GM23338 (cell line): ENCODE results near the gene ZFAND6. TPM values are rescaled to one million over a fixed set of nuclear protein-coding genes. Genes with fewer than 3 reads are reported as not detected.

Experiments used
- ATAC-seq: fragments of 200-7000 bp; cut with Tn5 transposase; 3 replicates; pipeline ENCODE4 v1.9.1; 2020
- DNase-seq: peaks from one replicate; pipeline ENCODE4 v3.0.0-alpha.2; 2015; ENCODE audit warnings: low spot score
- H2AFZ ChIP-seq: fragments of 200-600 bp; sonication (generic); 2 replicates; pipeline ENCODE4 v1.8.0; 2016; ENCODE audit warnings: antibody characterized with exemption, mild to moderate bottlenecking, moderate library complexity
- H3F3A ChIP-seq: fragments of 200-600 bp; sonication (generic); replicated peaks from 2 replicates; pipeline ENCODE4 v1.8.0; 2017; ENCODE audit warnings: antibody characterized with exemption, mixed run types, low read depth
- H3K27ac ChIP-seq: fragments of 200-600 bp; sonication (generic); 2 replicates; pipeline ENCODE4 v1.6.1; 2016; ENCODE audit warnings: low read depth
- H3K27me3 ChIP-seq: fragments of 200-600 bp; sonication (generic); 2 replicates; pipeline ENCODE4 v1.8.0; 2016; ENCODE audit warnings: mild to moderate bottlenecking, mixed run types, moderate library complexity; ENCODE audit not compliant: insufficient read depth
- H3K36me3 ChIP-seq: fragments of 200-600 bp; sonication (generic); 2 replicates; pipeline ENCODE4 v1.8.0; 2016; ENCODE audit warnings: mild to moderate bottlenecking; ENCODE audit not compliant: insufficient read depth
- H3K4me1 ChIP-seq: fragments of 200-600 bp; sonication (generic); 2 replicates; pipeline ENCODE4 v1.8.0; 2016; ENCODE audit warnings: mild to moderate bottlenecking, moderate library complexity; ENCODE audit not compliant: insufficient read depth
- H3K4me2 ChIP-seq: fragments of 200-600 bp; sonication (generic); 2 replicates; pipeline ENCODE4 v1.7.1; 2017; ENCODE audit warnings: mixed run types
- H3K4me3 ChIP-seq: fragments of 200-600 bp; sonication (generic); 2 replicates; pipeline ENCODE4 v1.6.1; 2016; ENCODE audit warnings: mixed run types
- H3K79me2 ChIP-seq: fragments of 200-600 bp; sonication (generic); replicated peaks from 2 replicates; pipeline ENCODE4 v1.8.0; 2017; ENCODE audit warnings: mild to moderate bottlenecking; ENCODE audit not compliant: insufficient read depth
- H3K9me2 ChIP-seq: fragments of 200-600 bp; sonication (generic); 2 replicates; pipeline ENCODE4 v1.8.0; 2017; ENCODE audit not compliant: insufficient read depth
- H4K20me1 ChIP-seq: fragments of 200-600 bp; sonication (generic); replicated peaks from 2 replicates; pipeline ENCODE4 v1.8.0; 2017; ENCODE audit warnings: mild to moderate bottlenecking; ENCODE audit not compliant: insufficient read depth
- H3K27ac Mint-ChIP-seq: 2 replicates; pipeline ENCODE4 v1.8.0; 2020; ENCODE audit warnings: inconsistent platforms, mild to moderate bottlenecking, moderate library complexity, mixed read lengths
- H3K27me3 Mint-ChIP-seq: 3 replicates; pipeline ENCODE4 v1.8.0; 2022; ENCODE audit warnings: low read depth, mild to moderate bottlenecking, moderate library complexity, mixed read lengths, inconsistent platforms; ENCODE audit not compliant: insufficient read depth, poor library complexity
- H3K36me3 Mint-ChIP-seq: 3 replicates; pipeline ENCODE4 v1.8.0; 2021; ENCODE audit warnings: low read depth, mild to moderate bottlenecking, inconsistent platforms, moderate library complexity, mixed read lengths
- H3K4me1 Mint-ChIP-seq: 3 replicates; pipeline ENCODE4 v1.8.0; 2020; ENCODE audit warnings: mild to moderate bottlenecking, inconsistent platforms, mixed read lengths
- H3K4me3 Mint-ChIP-seq: 3 replicates; pipeline ENCODE4 v1.8.0; 2021; ENCODE audit warnings: moderate library complexity, mild to moderate bottlenecking, inconsistent platforms, mixed read lengths
- H3K9me3 Mint-ChIP-seq: 3 replicates; pipeline ENCODE4 v1.8.0; 2020; ENCODE audit warnings: moderate library complexity, mild to moderate bottlenecking, inconsistent platforms, mixed read lengths
- CREB1 ChIP-seq: fragments of 250-450 bp; sonication (Bioruptor Pico); IDR thresholded peaks from 2 replicates; pipeline ENCODE4 v1.5.0; 2020; ENCODE audit warnings: low read depth, mild to moderate bottlenecking, moderate library complexity
- CTCF ChIP-seq, 2 experiments: fragments of 200-600 bp in 1 of 2; sonication (generic) in 1 of 2; conservative IDR thresholded peaks; 2 replicates each; pipeline versions ENCODE4 v1.5.1 to v1.6.1; 2016 to 2017; ENCODE audit warnings: antibody characterized with exemption in 2 of 2, low read depth in 2 of 2, mild to moderate bottlenecking in 2 of 2, moderate library complexity in 1 of 2
- EZH2 ChIP-seq: fragments of 200-600 bp; sonication (generic); IDR thresholded peaks from one replicate; pipeline ENCODE4 v1.8.0; 2017; ENCODE audit warnings: antibody characterized with exemption, mild to moderate bottlenecking, low read depth; ENCODE audit not compliant: unreplicated experiment
- EZH2phosphoT487 ChIP-seq: fragments of 200-600 bp; sonication (generic); IDR thresholded peaks from one replicate; pipeline ENCODE4 v1.8.1; 2018; ENCODE audit warnings: antibody characterized with exemption; ENCODE audit not compliant: unreplicated experiment
- JUNB ChIP-seq: IDR thresholded peaks from one replicate; pipeline ENCODE4 v1.6.1; 2016; ENCODE audit warnings: antibody characterized with exemption; ENCODE audit not compliant: unreplicated experiment
- NANOG ChIP-seq: IDR thresholded peaks from 2 replicates; pipeline ENCODE4 v1.6.1; 2016; ENCODE audit warnings: antibody characterized with exemption, borderline replicate concordance
- POLR2AphosphoS5 ChIP-seq: IDR thresholded peaks from 2 replicates; pipeline ENCODE4 v1.6.1; 2016; ENCODE audit warnings: antibody characterized with exemption, low read depth
- STAT1 ChIP-seq: IDR thresholded peaks from one replicate; pipeline ENCODE4 v1.6.1; 2016; ENCODE audit warnings: antibody characterized with exemption; ENCODE audit not compliant: unreplicated experiment
- ZNF114 ChIP-seq: fragments of 250-450 bp; sonication (Bioruptor Pico); IDR thresholded peaks from 2 replicates; pipeline ENCODE4 v1.5.0; 2020; ENCODE audit warnings: mild to moderate bottlenecking, moderate library complexity
- ZNF331 ChIP-seq: fragments of 250-450 bp; sonication (Bioruptor Pico); IDR thresholded peaks from 2 replicates; pipeline ENCODE4 v1.5.0; 2020; ENCODE audit warnings: low read depth, mild to moderate bottlenecking, moderate library complexity
- polyA plus RNA-seq: library from polyadenylated mRNA; unstranded; fragments of >200 nt; fragmentation: Nextera tagmentation; extraction: Ambion mirVana; gene quantifications from 2 replicates; pipeline ENCODE4 v1.2.1, GENCODE V29; 2016
- total RNA-seq: library from RNA; depleted of rRNA; stranded (reverse); fragments of >200 nt; shearing (Covaris generic); gene quantifications from 2 replicates; pipeline ENCODE4 v1.2.3, GENCODE V29; 2014
- TF ChIP-seq, protein P1 (sequence below): IDR thresholded peaks from one replicate; pipeline ENCODE4 v1.6.1; 2018; ENCODE audit warnings: antibody characterized with exemption; ENCODE audit not compliant: unreplicated experiment
- TF ChIP-seq, protein P2 (sequence below): fragments of 250-450 bp; sonication (Bioruptor Pico); IDR thresholded peaks from 2 replicates; pipeline ENCODE4 v1.5.0; 2020; ENCODE audit warnings: mild to moderate bottlenecking, moderate library complexity
- TF ChIP-seq, protein P3 (sequence below): IDR thresholded peaks from 2 replicates; pipeline ENCODE4 v1.6.1; 2016; ENCODE audit warnings: antibody characterized with exemption

ZFAND6 gene
- total and polyA plus RNA-seq, 2 experiments from 2014 or later, result 205 to 292 TPM

DNA sequence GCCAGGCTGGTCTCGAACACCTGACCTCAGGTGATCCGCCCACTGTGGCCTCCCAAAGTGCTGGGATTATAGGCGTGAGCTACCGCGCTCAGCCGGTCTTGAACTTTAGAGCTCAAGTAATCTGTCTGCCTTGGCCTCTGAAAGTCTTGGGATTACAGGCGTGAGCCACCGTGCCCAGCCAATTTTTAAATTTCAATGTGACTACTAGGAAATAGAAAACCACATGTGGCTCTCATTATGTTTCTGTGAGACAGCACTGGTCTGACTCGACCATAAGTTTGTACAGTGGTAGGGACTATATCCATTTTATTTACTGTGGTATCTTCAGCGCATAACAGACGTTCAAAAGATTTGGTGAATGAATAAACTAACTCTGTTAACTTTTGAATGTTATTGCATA, 9.1 kb downstream of the ZFAND6 start (continued):
- TF ChIP-seq EZH2 (no peak), STAT1 (no peak)

DNA sequence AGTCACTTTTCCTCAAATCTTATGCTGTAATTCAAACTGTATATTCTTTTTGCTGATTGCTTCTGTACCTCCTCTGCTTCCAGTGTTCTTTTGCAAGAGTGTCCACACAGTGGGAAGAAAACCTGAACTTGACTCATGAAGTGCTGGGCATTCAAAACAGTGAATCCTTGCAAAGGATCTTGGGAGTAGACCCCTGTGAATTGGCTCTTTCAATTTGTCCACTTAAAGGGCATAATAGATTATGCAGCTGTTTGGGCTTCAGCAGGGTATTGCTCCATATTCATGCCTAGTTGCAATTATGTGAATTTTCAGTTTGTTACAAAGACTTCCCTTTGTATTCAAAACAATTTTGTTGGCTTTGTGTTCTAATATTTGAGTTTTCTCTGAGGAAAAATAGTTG, 11.4 kb downstream of the ZFAND6 start:
- Histone ChIP-seq H3K9me2 (no peaks in the 10 kb centered on the region), H3K27me3 (no peaks in the 10 kb centered on the region), H3K79me2 (peaks cover 98% of the 10 kb centered on the region), H3K4me2 (peak overlapping the region; percentile 10), H3K4me3 (no peak overlapping the region), H4K20me1 (peaks cover 24% of the 10 kb centered on the region), H3K4me1 (peaks cover 65% of the 10 kb centered on the region), H2AFZ (no peak overlapping the region), H3K36me3 (no peaks in the 10 kb centered on the region), H3K27ac (peak overlapping the region; percentile 0; the same call in 1 of the 2 replicates), H3F3A (no peaks in the 10 kb centered on the region)
- Mint-ChIP-seq H3K27me3 (no peaks in the 10 kb centered on the region), H3K4me1 (peaks cover 57% of the 10 kb centered on the region), H3K9me3 (no peaks in the 10 kb centered on the region), H3K4me3 (no peak overlapping the region), H3K36me3 (no peaks in the 10 kb centered on the region; the same call in 2 of the 3 replicates), H3K27ac (peak overlapping the region; percentile 45; the same call in 1 of the 2 replicates)
- ATAC-seq (no peak), DNase-seq (no peak)
- TF ChIP-seq, protein P1, sequence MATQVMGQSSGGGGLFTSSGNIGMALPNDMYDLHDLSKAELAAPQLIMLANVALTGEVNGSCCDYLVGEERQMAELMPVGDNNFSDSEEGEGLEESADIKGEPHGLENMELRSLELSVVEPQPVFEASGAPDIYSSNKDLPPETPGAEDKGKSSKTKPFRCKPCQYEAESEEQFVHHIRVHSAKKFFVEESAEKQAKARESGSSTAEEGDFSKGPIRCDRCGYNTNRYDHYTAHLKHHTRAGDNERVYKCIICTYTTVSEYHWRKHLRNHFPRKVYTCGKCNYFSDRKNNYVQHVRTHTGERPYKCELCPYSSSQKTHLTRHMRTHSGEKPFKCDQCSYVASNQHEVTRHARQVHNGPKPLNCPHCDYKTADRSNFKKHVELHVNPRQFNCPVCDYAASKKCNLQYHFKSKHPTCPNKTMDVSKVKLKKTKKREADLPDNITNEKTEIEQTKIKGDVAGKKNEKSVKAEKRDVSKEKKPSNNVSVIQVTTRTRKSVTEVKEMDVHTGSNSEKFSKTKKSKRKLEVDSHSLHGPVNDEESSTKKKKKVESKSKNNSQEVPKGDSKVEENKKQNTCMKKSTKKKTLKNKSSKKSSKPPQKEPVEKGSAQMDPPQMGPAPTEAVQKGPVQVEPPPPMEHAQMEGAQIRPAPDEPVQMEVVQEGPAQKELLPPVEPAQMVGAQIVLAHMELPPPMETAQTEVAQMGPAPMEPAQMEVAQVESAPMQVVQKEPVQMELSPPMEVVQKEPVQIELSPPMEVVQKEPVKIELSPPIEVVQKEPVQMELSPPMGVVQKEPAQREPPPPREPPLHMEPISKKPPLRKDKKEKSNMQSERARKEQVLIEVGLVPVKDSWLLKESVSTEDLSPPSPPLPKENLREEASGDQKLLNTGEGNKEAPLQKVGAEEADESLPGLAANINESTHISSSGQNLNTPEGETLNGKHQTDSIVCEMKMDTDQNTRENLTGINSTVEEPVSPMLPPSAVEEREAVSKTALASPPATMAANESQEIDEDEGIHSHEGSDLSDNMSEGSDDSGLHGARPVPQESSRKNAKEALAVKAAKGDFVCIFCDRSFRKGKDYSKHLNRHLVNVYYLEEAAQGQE, result no peak
- TF ChIP-seq, protein P2, sequence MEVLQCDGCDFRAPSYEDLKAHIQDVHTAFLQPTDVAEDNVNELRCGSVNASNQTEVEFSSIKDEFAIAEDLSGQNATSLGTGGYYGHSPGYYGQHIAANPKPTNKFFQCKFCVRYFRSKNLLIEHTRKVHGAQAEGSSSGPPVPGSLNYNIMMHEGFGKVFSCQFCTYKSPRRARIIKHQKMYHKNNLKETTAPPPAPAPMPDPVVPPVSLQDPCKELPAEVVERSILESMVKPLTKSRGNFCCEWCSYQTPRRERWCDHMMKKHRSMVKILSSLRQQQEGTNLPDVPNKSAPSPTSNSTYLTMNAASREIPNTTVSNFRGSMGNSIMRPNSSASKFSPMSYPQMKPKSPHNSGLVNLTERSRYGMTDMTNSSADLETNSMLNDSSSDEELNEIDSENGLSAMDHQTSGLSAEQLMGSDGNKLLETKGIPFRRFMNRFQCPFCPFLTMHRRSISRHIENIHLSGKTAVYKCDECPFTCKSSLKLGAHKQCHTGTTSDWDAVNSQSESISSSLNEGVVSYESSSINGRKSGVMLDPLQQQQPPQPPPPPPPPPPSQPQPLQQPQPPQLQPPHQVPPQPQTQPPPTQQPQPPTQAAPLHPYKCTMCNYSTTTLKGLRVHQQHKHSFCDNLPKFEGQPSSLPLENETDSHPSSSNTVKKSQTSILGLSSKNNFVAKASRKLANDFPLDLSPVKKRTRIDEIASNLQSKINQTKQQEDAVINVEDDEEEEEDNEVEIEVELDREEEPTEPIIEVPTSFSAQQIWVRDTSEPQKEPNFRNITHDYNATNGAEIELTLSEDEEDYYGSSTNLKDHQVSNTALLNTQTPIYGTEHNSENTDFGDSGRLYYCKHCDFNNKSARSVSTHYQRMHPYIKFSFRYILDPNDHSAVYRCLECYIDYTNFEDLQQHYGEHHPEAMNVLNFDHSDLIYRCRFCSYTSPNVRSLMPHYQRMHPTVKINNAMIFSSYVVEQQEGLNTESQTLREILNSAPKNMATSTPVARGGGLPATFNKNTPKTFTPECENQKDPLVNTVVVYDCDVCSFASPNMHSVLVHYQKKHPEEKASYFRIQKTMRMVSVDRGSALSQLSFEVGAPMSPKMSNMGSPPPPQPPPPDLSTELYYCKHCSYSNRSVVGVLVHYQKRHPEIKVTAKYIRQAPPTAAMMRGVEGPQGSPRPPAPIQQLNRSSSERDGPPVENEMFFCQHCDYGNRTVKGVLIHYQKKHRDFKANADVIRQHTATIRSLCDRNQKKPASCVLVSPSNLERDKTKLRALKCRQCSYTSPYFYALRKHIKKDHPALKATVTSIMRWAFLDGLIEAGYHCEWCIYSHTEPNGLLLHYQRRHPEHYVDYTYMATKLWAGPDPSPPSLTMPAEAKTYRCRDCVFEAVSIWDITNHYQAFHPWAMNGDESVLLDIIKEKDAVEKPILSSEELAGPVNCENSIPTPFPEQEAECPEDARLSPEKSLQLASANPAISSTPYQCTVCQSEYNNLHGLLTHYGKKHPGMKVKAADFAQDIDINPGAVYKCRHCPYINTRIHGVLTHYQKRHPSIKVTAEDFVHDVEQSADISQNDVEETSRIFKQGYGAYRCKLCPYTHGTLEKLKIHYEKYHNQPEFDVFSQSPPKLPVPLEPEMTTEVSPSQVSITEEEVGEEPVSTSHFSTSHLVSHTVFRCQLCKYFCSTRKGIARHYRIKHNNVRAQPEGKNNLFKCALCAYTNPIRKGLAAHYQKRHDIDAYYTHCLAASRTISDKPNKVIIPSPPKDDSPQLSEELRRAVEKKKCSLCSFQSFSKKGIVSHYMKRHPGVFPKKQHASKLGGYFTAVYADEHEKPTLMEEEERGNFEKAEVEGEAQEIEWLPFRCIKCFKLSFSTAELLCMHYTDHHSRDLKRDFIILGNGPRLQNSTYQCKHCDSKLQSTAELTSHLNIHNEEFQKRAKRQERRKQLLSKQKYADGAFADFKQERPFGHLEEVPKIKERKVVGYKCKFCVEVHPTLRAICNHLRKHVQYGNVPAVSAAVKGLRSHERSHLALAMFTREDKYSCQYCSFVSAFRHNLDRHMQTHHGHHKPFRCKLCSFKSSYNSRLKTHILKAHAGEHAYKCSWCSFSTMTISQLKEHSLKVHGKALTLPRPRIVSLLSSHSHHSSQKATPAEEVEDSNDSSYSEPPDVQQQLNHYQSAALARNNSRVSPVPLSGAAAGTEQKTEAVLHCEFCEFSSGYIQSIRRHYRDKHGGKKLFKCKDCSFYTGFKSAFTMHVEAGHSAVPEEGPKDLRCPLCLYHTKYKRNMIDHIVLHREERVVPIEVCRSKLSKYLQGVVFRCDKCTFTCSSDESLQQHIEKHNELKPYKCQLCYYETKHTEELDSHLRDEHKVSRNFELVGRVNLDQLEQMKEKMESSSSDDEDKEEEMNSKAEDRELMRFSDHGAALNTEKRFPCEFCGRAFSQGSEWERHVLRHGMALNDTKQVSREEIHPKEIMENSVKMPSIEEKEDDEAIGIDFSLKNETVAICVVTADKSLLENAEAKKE, result no peak
- TF ChIP-seq EZH2 (no peak), POLR2AphosphoS5 (no peak), JUNB (no peak), CREB1 (CRISPR knock-in tag) (no peak), NANOG (no peak), STAT1 (no peak), ZNF331 (CRISPR knock-in tag) (no peak), CTCF (conservative IDR thresholded peaks at IDR 0.05; ENCODE audit: low read depth in 2 of 2) (no peak), EZH2phosphoT487 (no peak), ZNF114 (CRISPR knock-in tag) (no peak)
- TF ChIP-seq, protein P3, sequence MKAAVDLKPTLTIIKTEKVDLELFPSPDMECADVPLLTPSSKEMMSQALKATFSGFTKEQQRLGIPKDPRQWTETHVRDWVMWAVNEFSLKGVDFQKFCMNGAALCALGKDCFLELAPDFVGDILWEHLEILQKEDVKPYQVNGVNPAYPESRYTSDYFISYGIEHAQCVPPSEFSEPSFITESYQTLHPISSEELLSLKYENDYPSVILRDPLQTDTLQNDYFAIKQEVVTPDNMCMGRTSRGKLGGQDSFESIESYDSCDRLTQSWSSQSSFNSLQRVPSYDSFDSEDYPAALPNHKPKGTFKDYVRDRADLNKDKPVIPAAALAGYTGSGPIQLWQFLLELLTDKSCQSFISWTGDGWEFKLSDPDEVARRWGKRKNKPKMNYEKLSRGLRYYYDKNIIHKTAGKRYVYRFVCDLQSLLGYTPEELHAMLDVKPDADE, result no peak
